ENCODE results near the gene BCL6. TPM values are rescaled to one million over a fixed set of nuclear protein-coding genes. Genes with fewer than 3 reads are reported as not detected.
A peak's percentile ranks its signal among the peaks of the same experiment; 100 is the strongest.

The BCL6 gene
- total and polyA plus RNA-seq, 12 donors, result 27.9 to 154 (median 47.6) TPM

GRCh38 chr3:187742351-187743171 lies 2.7 kb downstream of the BCL6 start:
- Histone ChIP-seq H3K4me3 (peak overlapping the region; percentile 60 to 95 (median 74)), H3K27me3 (no peaks in the 10 kb centered on the region), H3K36me3 (no peaks in the 10 kb centered on the region), H3K9me3 (no peaks in the 10 kb centered on the region), H3K27ac (peak overlapping the region; percentile 85 to 100 (median 99)), H3K4me1 (peaks cover 2 to 46% (median 17%) of the 10 kb centered on the region in 9 donors)
- WGBS, 2 donors, result 32 to 34% methylated on average over 13 of the region's 13 CpGs
- intact Hi-C loops (cut with DNase I), result loop anchor here (2.0 to 10.0 kb wide), 22 partner anchors 212 to 1405 kb away; partner anchors contain the start of gene LPP (in 5 of the 10)
- ATAC-seq (peak in 3 of 8 donors; percentile 5 to 8 (median 7)), DNase-seq (peak in 1 of 2 donors; percentile 71)
- TF ChIP-seq CTCF (IDR thresholded peaks at IDR 0.05), result peak in 2 of 9 donors; percentile 1 to 13

GRCh38 chr3:187741403-187742350 lies 3.6 kb downstream of the BCL6 start:
- Histone ChIP-seq H3K4me1 (peaks cover 0 to 45% (median 15%) of the 10 kb centered on the region in 9 donors), H3K36me3 (no peaks in the 10 kb centered on the region)
- intact Hi-C loops (cut with DNase I), result loop anchor here (1.0 to 10.0 kb wide), 24 partner anchors 213 to 1407 kb away; partner anchors contain the start of gene LPP (in 5 of the 10)

GRCh38 chr3:187740421-187741399 lies 4.6 kb downstream of the BCL6 start:
- Histone ChIP-seq H3K27ac (peak overlapping the region; percentile 85 to 100 (median 99)), H3K9me3 (no peaks in the 10 kb centered on the region), H3K27me3 (no peaks in the 10 kb centered on the region), H3K36me3 (no peaks in the 10 kb centered on the region), H3K4me3 (peak overlapping the region; percentile 39 to 95 (median 73)), H3K4me1 (peaks cover under 1 to 55% (median 24%) of the 10 kb centered on the region in 9 donors)
- 3% methylated on average over 39 of the region's 39 CpGs for WGBS, 2 donors
- peak; percentile 84 to 98 (median 94) for TF ChIP-seq CTCF (IDR thresholded peaks at IDR 0.05)
- peak; percentile 73 to 79 for DNase-seq
- intact Hi-C loops (cut with DNase I), result loop anchor here (1.0 to 10.0 kb wide), 24 partner anchors 214 to 1408 kb away; partner anchors contain the start of gene LPP (in 5 of the 10)
- ATAC-seq, result peak in 6 of 8 donors; percentile 13 to 26 (median 16)

More at GRCh38 chr3:187741403-187742350, 3.6 kb downstream of the BCL6 start:
- Histone ChIP-seq H3K9me3 (no peaks in the 10 kb centered on the region), H3K4me3 (peak overlapping the region; percentile 39 to 95 (median 74)), H3K27me3 (no peaks in the 10 kb centered on the region), H3K27ac (peak overlapping the region; percentile 85 to 100 (median 99))
- TF ChIP-seq CTCF (IDR thresholded peaks at IDR 0.05), result peak; percentile 74 to 91 (median 87)
- DNase-seq, result peak; percentile 76 to 77
- ATAC-seq, result peak in 2 of 8 donors; percentile 2 to 14
- 1 to 2% methylated on average over 35 of the region's 35 CpGs for WGBS, 2 donors

Measured in heart right ventricle (tissue), 16 donors.